Suprapubic skin (tissue), 4 donors: ENCODE measurements around the gene TTC23. TPM values are rescaled to one million over a fixed set of nuclear protein-coding genes. Genes with fewer than 3 reads are reported as not detected.

Experiments
- DNase-seq, 2 donors: peaks; one replicate each; pipeline ENCODE4 v3.0.0-alpha.2; 2019; ENCODE audit warnings: low spot score in 2 of 2
- H3K27ac ChIP-seq: fragments of 200-600 bp; sonication (generic); one replicate; pipeline ENCODE4 v1.5.1; 2019
- H3K27me3 ChIP-seq: fragments of 200-600 bp; sonication (generic); one replicate; pipeline ENCODE4 v1.5.1; 2019
- H3K36me3 ChIP-seq: fragments of 200-600 bp; sonication (generic); one replicate; pipeline ENCODE4 v1.5.1; 2019
- H3K4me1 ChIP-seq: fragments of 200-600 bp; sonication (generic); one replicate; pipeline ENCODE4 v1.5.1; 2019
- H3K4me3 ChIP-seq: fragments of 200-600 bp; sonication (generic); one replicate; pipeline ENCODE4 v1.5.1; 2019; ENCODE audit warnings: mild to moderate bottlenecking
- H3K9me3 ChIP-seq: fragments of 200-600 bp; sonication (generic); one replicate; pipeline ENCODE4 v1.5.1; 2019
- EP300 ChIP-seq: sonication (generic); formaldehyde crosslinking; IDR thresholded peaks from one replicate; pipeline ENCODE4 v1.6.1; 2017; ENCODE audit warnings: antibody characterized with exemption
- POLR2A ChIP-seq, 2 donors: fragments of 450-650 bp; IDR thresholded peaks; one replicate each; pipeline ENCODE4 v1.6.1; 2017; ENCODE audit warnings: antibody characterized with exemption in 2 of 2, mild to moderate bottlenecking in 2 of 2, moderate library complexity in 2 of 2
- POLR2AphosphoS5 ChIP-seq, 3 donors: sonication (generic); formaldehyde crosslinking; IDR thresholded peaks; one replicate each; pipeline ENCODE4 v1.6.1; 2017; ENCODE audit warnings: antibody characterized with exemption in 3 of 3
- WGBS: methylation state at CpG from one replicate; pipeline ENCODE4 v1.1.5; 2018; 5-methylcytosine and 5-hydroxymethylcytosine counted together
- total RNA-seq, 4 donors: library from RNA; depleted of rRNA; stranded (reverse); fragments of >200 nt; gene quantifications; one replicate each; pipeline ENCODE4 v1.1.0, GENCODE V29; 2016
- TF ChIP-seq, protein P1 (sequence below), 2 donors: fragments of 200-600 bp in 1 of 2; fragments of 450-650 bp in 1 of 2; sonication (generic) in 1 of 2; IDR thresholded peaks; one replicate each; pipeline ENCODE4 v1.5.1; 2016 to 2019; ENCODE audit warnings: antibody characterized with exemption in 2 of 2, mild to moderate bottlenecking in 1 of 2, moderate library complexity in 1 of 2

Gene TTC23
- total RNA-seq, 4 donors from 2014 or later, result 14.4 to 34.6 (median 17.6) TPM

DNA sequence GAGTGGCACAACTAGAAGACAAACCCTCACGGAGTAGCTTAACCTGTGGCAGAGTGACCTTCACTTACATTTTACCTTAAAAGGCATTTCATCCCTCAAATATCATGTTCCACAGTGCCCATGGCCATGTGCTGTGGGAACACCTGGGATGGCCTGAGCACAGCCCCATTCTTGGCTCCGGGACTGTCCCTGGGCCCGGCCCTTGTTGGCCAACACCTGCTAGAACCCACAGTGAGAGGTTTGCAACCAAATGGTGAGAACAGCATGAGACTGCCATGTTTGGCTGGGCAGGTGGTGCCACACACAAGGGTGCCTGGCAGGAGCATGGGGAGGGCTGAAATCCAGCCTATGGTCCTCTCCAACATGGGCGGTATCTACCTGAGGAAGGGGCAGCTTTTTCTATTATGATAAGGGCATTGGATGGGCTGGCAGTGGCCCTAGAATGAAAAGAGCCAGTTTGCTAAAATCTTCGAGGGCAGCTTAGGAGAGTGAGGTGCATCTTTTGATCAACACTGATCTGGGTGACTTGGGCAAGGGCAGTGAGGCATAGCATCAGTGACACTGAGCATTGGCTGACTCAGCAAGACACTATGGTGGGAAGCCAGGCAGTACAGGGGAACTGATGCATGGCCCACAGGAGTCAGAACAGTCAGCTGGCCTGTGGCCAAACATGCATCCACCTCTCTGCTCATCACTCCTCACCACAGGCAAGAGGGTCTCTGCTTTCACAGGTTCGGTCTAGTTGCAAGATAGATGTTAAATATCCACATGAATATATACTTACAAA, 90.6 kb downstream of the TTC23 start:
- WGBS, result 95% methylated on average over 5 of the region's 6 CpGs
- TF ChIP-seq POLR2AphosphoS5 (IDR thresholded peaks at IDR 0.05) (no peak), POLR2A (IDR thresholded peaks at IDR 0.05) (no peak), EP300 (no peak)
- TF ChIP-seq, protein P1, sequence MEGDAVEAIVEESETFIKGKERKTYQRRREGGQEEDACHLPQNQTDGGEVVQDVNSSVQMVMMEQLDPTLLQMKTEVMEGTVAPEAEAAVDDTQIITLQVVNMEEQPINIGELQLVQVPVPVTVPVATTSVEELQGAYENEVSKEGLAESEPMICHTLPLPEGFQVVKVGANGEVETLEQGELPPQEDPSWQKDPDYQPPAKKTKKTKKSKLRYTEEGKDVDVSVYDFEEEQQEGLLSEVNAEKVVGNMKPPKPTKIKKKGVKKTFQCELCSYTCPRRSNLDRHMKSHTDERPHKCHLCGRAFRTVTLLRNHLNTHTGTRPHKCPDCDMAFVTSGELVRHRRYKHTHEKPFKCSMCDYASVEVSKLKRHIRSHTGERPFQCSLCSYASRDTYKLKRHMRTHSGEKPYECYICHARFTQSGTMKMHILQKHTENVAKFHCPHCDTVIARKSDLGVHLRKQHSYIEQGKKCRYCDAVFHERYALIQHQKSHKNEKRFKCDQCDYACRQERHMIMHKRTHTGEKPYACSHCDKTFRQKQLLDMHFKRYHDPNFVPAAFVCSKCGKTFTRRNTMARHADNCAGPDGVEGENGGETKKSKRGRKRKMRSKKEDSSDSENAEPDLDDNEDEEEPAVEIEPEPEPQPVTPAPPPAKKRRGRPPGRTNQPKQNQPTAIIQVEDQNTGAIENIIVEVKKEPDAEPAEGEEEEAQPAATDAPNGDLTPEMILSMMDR (IDR thresholded peaks at IDR 0.05), result no peak
- Histone ChIP-seq H3K36me3 (peaks cover 32% of the 10 kb centered on the region), H3K4me3 (no peak overlapping the region), H3K4me1 (peaks cover 3% of the 10 kb centered on the region), H3K27ac (no peak overlapping the region), H3K9me3 (no peaks in the 10 kb centered on the region), H3K27me3 (no peaks in the 10 kb centered on the region)
- DNase-seq, result no peak

DNA sequence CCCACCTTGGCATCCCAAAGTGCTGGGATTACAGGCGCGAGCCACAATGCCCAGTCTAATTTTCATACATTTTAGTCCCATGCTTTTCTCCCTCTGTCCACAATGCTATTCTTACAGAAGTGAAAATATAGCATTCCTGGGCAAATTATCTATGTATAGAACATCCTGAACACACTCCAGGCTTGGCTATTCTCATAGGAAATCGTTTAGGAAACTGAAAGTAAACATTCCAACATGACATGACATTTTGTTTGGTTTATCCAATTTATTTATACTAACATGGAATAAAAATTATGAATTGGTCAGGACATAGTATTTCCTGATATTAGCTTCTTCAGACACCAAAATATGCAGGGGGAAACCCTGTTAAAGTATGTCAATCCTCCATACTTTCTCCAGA, 91.9 kb downstream of the TTC23 start:
- WGBS, result 76% methylated on average over 3 of the region's 3 CpGs
- peaks cover 3% of the 10 kb centered on the region for H3K4me1 ChIP-seq
- no peak overlapping the region for H3K27ac ChIP-seq
- TF ChIP-seq POLR2AphosphoS5 (IDR thresholded peaks at IDR 0.05) (no peak), POLR2A (IDR thresholded peaks at IDR 0.05) (no peak), EP300 (no peak)
- TF ChIP-seq, protein P1 (IDR thresholded peaks at IDR 0.05), result no peak
- H3K36me3 ChIP-seq, result peaks cover 25% of the 10 kb centered on the region
- H3K9me3 ChIP-seq, result no peaks in the 10 kb centered on the region
- H3K4me3 ChIP-seq, result no peak overlapping the region
- H3K27me3 ChIP-seq, result no peaks in the 10 kb centered on the region
- DNase-seq, result no peak

DNA sequence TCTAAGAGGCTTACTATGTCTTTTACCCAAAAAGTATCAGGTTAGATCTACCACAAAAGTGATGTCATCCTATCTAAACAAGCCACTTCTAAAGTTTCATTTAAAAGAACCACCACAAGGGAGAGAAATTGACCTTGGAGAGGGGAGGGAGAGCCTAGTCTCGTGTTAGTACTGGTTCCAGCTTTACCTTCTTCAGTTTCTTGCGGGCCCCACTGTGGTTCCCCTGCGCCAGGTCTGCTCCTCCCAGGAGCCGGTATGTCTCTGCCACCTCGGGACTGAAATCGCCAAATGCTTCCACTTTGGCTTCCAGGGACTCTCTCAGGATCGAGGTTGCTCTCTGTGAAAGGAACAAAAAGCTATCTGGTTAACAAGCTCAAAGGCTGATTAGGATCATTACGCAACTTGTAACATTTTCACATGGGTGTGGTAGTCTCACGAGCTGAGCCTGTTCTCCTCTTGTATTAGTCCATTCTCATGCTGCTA, 93.4 kb downstream of the TTC23 start:
- TF ChIP-seq, protein P1 (IDR thresholded peaks at IDR 0.05), result no peak
- no peak for TF ChIP-seq POLR2AphosphoS5 (IDR thresholded peaks at IDR 0.05)
- no peak for TF ChIP-seq POLR2A (IDR thresholded peaks at IDR 0.05)
- no peak for TF ChIP-seq EP300
- peaks cover 17% of the 10 kb centered on the region for H3K36me3 ChIP-seq
- H3K27ac ChIP-seq, result no peak overlapping the region
- WGBS, result 66% methylated on average over 9 of the region's 9 CpGs
- no peak for DNase-seq
- peaks cover 3% of the 10 kb centered on the region for H3K4me1 ChIP-seq
- no peaks in the 10 kb centered on the region for H3K27me3 ChIP-seq
- H3K9me3 ChIP-seq, result no peaks in the 10 kb centered on the region
- H3K4me3 ChIP-seq, result no peak overlapping the region

DNA sequence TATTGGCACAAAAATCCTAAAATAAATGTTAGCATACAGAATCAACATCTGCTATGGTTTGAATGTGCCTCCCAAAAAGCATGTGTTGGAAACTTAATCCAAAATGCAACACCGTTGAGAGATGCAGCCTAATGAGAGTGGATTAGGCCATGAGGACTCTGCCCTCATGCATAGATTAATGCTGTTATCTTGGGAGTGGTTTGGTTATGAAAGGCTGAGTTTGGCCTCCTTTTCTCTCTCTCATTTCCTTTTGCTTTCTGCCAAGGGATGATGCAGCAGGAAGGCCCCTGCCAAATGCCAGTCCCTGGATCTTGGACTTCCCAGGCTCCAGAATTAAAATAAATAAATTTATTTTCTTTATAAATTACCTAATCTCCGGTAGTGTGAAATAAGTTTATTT, 95.1 kb downstream of the TTC23 start:
- WGBS, result 67% methylated on average over 2 of the region's 2 CpGs

DNA sequence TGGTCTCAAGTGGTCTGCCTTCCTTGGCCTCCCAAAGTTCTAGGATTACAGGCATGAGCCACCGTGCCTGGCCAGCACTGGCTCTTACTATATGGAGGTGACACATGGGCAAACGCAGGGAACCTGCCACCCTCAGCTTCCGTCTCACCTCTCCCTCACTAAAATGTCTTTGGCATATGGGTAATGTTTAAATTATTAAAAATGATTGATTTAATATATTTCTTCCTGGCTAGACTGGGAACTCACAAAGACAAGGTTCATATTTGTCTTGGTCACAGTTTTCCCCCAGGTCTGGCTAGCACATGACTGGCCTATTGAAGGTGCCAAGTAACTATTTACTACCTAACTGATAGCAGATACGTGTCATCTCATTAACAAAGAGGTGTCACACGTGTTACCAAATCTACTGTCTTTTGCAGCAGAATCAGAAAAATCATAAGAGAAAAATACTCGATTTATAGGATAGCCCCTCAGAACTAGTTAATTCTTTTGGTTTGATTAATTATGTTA, 96.3 kb downstream of the TTC23 start:
- DNase-seq, result no peak
- Histone ChIP-seq H3K36me3 (peaks cover 21% of the 10 kb centered on the region), H3K27me3 (no peaks in the 10 kb centered on the region), H3K9me3 (no peaks in the 10 kb centered on the region), H3K4me1 (peaks cover 3% of the 10 kb centered on the region), H3K27ac (no peak overlapping the region), H3K4me3 (no peak overlapping the region)
- TF ChIP-seq EP300 (no peak), POLR2AphosphoS5 (IDR thresholded peaks at IDR 0.05) (no peak), POLR2A (IDR thresholded peaks at IDR 0.05) (no peak)
- TF ChIP-seq, protein P1 (IDR thresholded peaks at IDR 0.05), result no peak
- WGBS, result 85% methylated on average over 6 of the region's 6 CpGs

More for the DNA sequence above, 95.1 kb downstream of the TTC23 start:
- peaks cover 3% of the 10 kb centered on the region for H3K4me1 ChIP-seq
- no peaks in the 10 kb centered on the region for H3K27me3 ChIP-seq
- TF ChIP-seq POLR2AphosphoS5 (IDR thresholded peaks at IDR 0.05), result no peak
- TF ChIP-seq, protein P1 (IDR thresholded peaks at IDR 0.05), result no peak
- TF ChIP-seq EP300, result no peak
- no peak for TF ChIP-seq POLR2A (IDR thresholded peaks at IDR 0.05)
- no peak overlapping the region for H3K27ac ChIP-seq
- H3K36me3 ChIP-seq, result peaks cover 19% of the 10 kb centered on the region
- H3K9me3 ChIP-seq, result no peaks in the 10 kb centered on the region
- H3K4me3 ChIP-seq, result no peak overlapping the region
- DNase-seq, result no peak
